ENCODE results near the gene CDH4.

DNA sequence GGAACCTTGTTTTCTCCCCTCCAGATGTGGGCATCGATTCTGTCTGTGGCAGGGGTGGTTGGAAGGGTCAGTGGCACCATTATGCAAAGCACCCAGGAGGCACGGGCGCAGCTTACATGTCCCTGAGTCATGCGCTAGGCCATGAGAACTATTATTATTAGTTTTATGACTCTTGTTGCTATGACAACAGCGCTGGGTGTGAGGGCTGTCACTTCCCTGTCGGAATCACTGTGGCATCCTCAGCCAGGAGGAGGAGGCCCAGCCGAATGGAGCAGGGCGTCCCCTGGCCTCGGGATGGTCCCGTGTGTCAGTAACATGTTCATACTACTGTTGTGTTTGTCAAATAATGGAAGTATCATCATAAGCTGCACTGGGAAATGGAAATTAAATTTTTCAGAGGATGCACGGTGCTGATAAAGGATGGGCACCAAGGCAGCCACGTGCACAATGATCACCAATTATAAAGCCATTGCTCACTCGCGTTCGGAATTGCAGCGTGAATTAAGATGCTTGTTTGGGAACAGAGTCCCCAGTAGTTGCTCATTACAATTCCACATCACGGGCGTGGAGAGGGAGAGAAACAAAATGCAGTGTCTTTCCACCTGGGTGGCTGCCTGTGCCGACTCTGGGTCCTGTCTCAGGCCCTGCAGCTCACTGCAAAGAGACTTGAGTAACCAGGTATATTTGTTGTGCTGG is 247.9 kb downstream of the CDH4 start:
- TF ChIP-seq, protein P1, sequence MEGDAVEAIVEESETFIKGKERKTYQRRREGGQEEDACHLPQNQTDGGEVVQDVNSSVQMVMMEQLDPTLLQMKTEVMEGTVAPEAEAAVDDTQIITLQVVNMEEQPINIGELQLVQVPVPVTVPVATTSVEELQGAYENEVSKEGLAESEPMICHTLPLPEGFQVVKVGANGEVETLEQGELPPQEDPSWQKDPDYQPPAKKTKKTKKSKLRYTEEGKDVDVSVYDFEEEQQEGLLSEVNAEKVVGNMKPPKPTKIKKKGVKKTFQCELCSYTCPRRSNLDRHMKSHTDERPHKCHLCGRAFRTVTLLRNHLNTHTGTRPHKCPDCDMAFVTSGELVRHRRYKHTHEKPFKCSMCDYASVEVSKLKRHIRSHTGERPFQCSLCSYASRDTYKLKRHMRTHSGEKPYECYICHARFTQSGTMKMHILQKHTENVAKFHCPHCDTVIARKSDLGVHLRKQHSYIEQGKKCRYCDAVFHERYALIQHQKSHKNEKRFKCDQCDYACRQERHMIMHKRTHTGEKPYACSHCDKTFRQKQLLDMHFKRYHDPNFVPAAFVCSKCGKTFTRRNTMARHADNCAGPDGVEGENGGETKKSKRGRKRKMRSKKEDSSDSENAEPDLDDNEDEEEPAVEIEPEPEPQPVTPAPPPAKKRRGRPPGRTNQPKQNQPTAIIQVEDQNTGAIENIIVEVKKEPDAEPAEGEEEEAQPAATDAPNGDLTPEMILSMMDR (IDR thresholded peaks at IDR 0.05): no peak
- TF ChIP-seq POLR2A (IDR thresholded peaks at IDR 0.05): no peak

All from ovary (tissue), 3 donors.